ENCODE data around the gene HAL. TPM values are rescaled to one million over a fixed set of nuclear protein-coding genes. Genes with fewer than 3 reads are reported as not detected.

HAL gene, protein sequence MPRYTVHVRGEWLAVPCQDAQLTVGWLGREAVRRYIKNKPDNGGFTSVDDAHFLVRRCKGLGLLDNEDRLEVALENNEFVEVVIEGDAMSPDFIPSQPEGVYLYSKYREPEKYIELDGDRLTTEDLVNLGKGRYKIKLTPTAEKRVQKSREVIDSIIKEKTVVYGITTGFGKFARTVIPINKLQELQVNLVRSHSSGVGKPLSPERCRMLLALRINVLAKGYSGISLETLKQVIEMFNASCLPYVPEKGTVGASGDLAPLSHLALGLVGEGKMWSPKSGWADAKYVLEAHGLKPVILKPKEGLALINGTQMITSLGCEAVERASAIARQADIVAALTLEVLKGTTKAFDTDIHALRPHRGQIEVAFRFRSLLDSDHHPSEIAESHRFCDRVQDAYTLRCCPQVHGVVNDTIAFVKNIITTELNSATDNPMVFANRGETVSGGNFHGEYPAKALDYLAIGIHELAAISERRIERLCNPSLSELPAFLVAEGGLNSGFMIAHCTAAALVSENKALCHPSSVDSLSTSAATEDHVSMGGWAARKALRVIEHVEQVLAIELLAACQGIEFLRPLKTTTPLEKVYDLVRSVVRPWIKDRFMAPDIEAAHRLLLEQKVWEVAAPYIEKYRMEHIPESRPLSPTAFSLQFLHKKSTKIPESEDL
- total RNA-seq (under 1 TPM; 0.39 to 0.74 TPM), polyA plus RNA-seq (ENCODE audit: insufficient read depth, low read depth, low replicate concordance) (0.37 TPM)
- long read RNA-seq, donor 1 = 0 reads
- long read RNA-seq, donor 2 = 0 reads

DNA sequence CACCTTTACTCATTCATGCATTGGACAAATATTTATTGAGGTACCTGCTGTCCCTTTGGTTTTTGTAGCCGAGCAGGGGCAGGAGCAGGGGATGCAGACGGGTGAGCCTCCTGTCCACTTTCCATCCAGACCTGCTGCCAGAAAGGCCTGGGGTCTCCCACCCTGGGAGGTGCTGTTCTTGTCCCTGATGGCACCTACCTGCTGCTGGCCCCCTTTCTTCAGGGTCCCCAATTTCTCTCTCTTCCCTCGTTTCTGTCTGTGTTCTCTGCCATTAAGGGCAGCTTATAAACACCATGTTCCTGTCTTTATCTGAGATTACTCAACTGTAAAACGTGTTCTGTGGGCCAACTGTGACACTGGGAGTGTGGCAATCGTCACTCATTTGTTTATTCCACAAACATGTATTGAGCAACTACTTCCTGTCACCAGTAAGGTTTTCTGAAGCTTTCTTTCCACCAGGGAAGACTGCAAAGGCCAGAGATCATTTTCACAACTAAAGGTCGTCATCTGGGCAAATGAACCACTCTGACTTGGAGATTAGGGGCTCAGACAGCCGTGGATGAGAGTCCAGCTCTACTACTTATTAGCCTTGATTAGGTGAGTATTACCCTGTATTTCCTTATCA, at the start of gene HAL:
HAL (minus strand) TSS at position 311 of the 625 bp plus-strand sequence. CDS start 434 bp downstream, outside the sequence.
- TF ChIP-seq, protein P1, sequence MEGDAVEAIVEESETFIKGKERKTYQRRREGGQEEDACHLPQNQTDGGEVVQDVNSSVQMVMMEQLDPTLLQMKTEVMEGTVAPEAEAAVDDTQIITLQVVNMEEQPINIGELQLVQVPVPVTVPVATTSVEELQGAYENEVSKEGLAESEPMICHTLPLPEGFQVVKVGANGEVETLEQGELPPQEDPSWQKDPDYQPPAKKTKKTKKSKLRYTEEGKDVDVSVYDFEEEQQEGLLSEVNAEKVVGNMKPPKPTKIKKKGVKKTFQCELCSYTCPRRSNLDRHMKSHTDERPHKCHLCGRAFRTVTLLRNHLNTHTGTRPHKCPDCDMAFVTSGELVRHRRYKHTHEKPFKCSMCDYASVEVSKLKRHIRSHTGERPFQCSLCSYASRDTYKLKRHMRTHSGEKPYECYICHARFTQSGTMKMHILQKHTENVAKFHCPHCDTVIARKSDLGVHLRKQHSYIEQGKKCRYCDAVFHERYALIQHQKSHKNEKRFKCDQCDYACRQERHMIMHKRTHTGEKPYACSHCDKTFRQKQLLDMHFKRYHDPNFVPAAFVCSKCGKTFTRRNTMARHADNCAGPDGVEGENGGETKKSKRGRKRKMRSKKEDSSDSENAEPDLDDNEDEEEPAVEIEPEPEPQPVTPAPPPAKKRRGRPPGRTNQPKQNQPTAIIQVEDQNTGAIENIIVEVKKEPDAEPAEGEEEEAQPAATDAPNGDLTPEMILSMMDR (IDR thresholded peaks at IDR 0.05) = no peak
- TF ChIP-seq POLR2A (IDR thresholded peaks at IDR 0.05) = no peak
- no peaks in the 10 kb centered on the region for H3K4me1 ChIP-seq
- no peaks in the 10 kb centered on the region for H3K36me3 ChIP-seq (ENCODE audit: low read depth, missing control alignments)
- H3K4me3 ChIP-seq = no peak within 1 kb of the TSS
- WGBS, 2 donors = 72 to 74% methylated on average over 7 of the region's 7 CpGs
- no peaks in the 10 kb centered on the region for H3K9me3 ChIP-seq
- no peak for DNase-seq
- H3K27ac ChIP-seq = no peak within 1 kb of the TSS
- intact Hi-C loops (cut with DNase I; ENCODE audit: low total_unique reads) = no loop called here
- no peaks in the 10 kb centered on the region for H3K27me3 ChIP-seq

DNA sequence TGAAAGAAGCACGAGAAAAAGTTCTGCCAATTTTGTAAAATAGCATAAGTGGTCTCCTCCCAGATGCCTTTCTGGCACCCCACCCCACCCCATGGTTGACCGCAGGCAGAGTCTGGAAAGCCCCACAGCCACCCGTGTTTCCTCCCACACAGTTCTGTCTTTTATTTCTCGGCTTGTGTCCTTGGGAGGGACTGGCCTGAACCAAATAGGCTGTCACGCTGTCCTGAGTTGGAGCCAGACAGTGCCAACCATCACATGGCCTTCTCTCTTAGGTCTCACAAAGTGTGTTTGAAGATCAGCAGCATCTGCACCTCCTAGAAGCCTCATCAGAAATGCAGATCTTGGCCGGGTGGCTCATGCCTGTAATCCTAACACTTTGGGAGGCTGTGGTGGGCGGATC, 49.4 kb upstream of the HAL start:
- no peak for TF ChIP-seq POLR2A (IDR thresholded peaks at IDR 0.05)
- TF ChIP-seq, protein P1 (IDR thresholded peaks at IDR 0.05) = no peak
- Histone ChIP-seq H3K4me1 (no peaks in the 10 kb centered on the region), H3K9me3 (no peaks in the 10 kb centered on the region), H3K36me3 (ENCODE audit: low read depth, missing control alignments) (no peaks in the 10 kb centered on the region), H3K4me3 (no peak overlapping the region), H3K27ac (no peak overlapping the region), H3K27me3 (no peaks in the 10 kb centered on the region)
- intact Hi-C loops (cut with DNase I; ENCODE audit: low total_unique reads) = no loop called here
- WGBS, 2 donors = 53 to 70% methylated on average over 7 of the region's 7 CpGs
- peak; percentile 53 for DNase-seq

DNA sequence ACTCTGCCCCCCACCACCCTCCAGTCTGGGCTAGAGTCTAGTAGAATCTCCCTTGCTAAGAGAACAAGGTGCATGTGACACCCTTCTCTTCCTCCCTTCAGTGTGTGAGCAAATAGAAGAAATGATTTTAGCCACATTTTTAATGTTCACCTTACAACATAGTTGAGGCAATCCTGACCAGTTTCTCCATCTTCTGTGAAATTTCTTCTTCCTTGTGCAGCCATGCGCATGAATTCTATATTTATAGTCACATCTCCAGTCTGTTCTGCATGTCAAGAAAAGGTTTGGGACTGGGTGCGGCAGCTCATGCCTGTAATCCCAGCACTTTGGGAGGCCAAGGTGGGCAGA, 48.8 kb upstream of the HAL start:
- WGBS, 2 donors = 96% methylated on average over 2 of the region's 2 CpGs
- intact Hi-C loops (cut with DNase I; ENCODE audit: low total_unique reads) = no loop called here

DNA sequence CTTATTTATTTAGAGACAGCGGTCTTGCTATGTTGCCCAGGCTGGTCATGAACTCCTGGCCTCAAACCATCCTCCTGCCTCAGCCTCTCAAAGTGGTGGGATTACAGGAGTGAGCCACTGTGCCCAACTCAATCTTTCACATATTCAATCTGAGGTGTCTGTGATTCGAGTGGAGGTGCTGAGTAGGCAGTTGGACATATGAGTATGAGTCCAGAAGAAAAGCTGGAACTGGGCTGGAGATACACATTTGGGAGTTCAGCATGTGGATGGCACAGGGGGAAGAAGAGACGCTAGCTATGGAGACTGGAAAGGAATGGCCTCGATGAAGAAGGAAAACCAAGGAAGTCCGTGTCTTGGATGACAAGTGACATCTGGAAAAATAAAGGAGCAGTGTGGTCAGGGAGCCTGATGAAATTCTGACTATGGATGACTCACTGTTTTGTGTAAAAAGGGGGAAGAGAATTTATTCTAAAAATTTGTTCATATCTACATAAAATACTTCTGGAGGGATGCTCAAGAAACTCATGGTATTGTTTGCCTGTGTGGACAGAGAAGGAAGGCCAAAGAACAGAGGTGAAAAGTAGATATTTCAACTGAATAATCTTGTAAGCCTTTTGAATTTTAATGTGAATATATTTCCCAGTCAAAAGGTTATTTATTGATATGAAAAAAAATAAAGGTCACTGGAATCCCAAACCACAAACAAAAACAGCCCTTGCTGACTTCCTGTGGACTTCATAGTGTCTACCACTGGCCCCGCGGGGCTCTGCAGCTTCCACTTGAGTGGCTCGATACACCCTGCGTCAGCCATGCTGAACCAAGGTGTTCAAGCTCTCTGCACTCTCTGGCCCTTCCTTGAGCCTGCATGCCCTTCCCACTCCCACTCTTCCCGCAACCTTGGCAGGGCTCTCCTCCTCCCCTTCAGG, 48.1 kb upstream of the HAL start:
- WGBS, 2 donors = 76 to 77% methylated on average over 10 of the region's 10 CpGs

More for the DNA sequence above, 48.8 kb upstream of the HAL start:
- TF ChIP-seq POLR2A (IDR thresholded peaks at IDR 0.05) = no peak
- TF ChIP-seq, protein P1 (IDR thresholded peaks at IDR 0.05) = no peak
- Histone ChIP-seq H3K4me3 (no peak overlapping the region), H3K9me3 (no peaks in the 10 kb centered on the region), H3K4me1 (no peaks in the 10 kb centered on the region), H3K27ac (no peak overlapping the region), H3K36me3 (ENCODE audit: low read depth, missing control alignments) (no peaks in the 10 kb centered on the region), H3K27me3 (no peaks in the 10 kb centered on the region)
- no peak for DNase-seq

More for the DNA sequence above, 48.1 kb upstream of the HAL start:
- H3K27ac ChIP-seq = no peak overlapping the region
- H3K9me3 ChIP-seq = no peaks in the 10 kb centered on the region
- no peaks in the 10 kb centered on the region for H3K36me3 ChIP-seq (ENCODE audit: low read depth, missing control alignments)
- no peaks in the 10 kb centered on the region for H3K4me1 ChIP-seq
- TF ChIP-seq, protein P1 (IDR thresholded peaks at IDR 0.05) = no peak
- DNase-seq = no peak
- no peaks in the 10 kb centered on the region for H3K27me3 ChIP-seq
- intact Hi-C loops (cut with DNase I; ENCODE audit: low total_unique reads) = no loop called here
- no peak overlapping the region for H3K4me3 ChIP-seq

All from testis (tissue), 5 donors.